Measurements from ENCODE around the gene KIF20A. TPM values are rescaled to one million over a fixed set of nuclear protein-coding genes. Genes with fewer than 3 reads are reported as not detected.

Gene KIF20A
- total RNA-seq, 4 donors from 2014 or later: 0.50 to 1.1 TPM; not detected in 2

GRCh38 chr5:138163721-138164120 is 15.2 kb upstream of the KIF20A start:
- Histone ChIP-seq H3K36me3 (peaks cover 99 to 100% (median 100%) of the 10 kb centered on the region in 4 donors), H3K9me3 (no peaks in the 10 kb centered on the region), H3K4me1 (no peaks in the 10 kb centered on the region), H3K27me3 (no peaks in the 10 kb centered on the region), H3K4me3 (no peak overlapping the region), H3K27ac (replicated peaks in 1 of 4) (no peak overlapping the region)
- no peak for TF ChIP-seq POLR2AphosphoS5 (IDR thresholded peaks at IDR 0.05)
- no peak for TF ChIP-seq POLR2A (IDR thresholded peaks at IDR 0.05; ENCODE audit: low read depth)
- no peak for TF ChIP-seq EP300 (IDR thresholded peaks at IDR 0.05)
- no peak for TF ChIP-seq CTCF (IDR thresholded peaks at IDR 0.05)
- intact Hi-C loops (cut with DNase I): no loop called here
- no peak for DNase-seq (ENCODE audit: extremely low spot score)

- intact Hi-C loops (cut with DNase I): no loop called here
- WGBS: 100% methylated on average over 5 of the region's 5 CpGs
- TF ChIP-seq POLR2AphosphoS5 (IDR thresholded peaks at IDR 0.05) (no peak), POLR2A (IDR thresholded peaks at IDR 0.05; ENCODE audit: low read depth) (no peak), EP300 (IDR thresholded peaks at IDR 0.05) (no peak), CTCF (IDR thresholded peaks at IDR 0.05) (no peak)
- peaks cover 0 to 5% (median 2%) of the 10 kb centered on the region in 4 donors for H3K4me1 ChIP-seq
- no peaks in the 10 kb centered on the region for H3K9me3 ChIP-seq
- no peak for DNase-seq (ENCODE audit: extremely low spot score)
- H3K27me3 ChIP-seq: no peaks in the 10 kb centered on the region
- peaks cover 99 to 100% (median 99%) of the 10 kb centered on the region in 4 donors for H3K36me3 ChIP-seq
- H3K27ac ChIP-seq (replicated peaks in 1 of 4): no peak overlapping the region
- no peak overlapping the region for H3K4me3 ChIP-seq
Observed at GRCh38 chr5:138169124-138169523, 9.8 kb upstream of the KIF20A start.

- DNase-seq (ENCODE audit: extremely low spot score): no peak
- peaks cover 0 to 7% (median 2%) of the 10 kb centered on the region in 4 donors for H3K4me1 ChIP-seq
- no peaks in the 10 kb centered on the region for H3K9me3 ChIP-seq
- no peak overlapping the region for H3K27ac ChIP-seq (replicated peaks in 1 of 4)
- intact Hi-C loops (cut with DNase I): no loop called here
- no peak overlapping the region for H3K4me3 ChIP-seq
- H3K27me3 ChIP-seq: no peaks in the 10 kb centered on the region
- TF ChIP-seq EP300 (IDR thresholded peaks at IDR 0.05) (no peak), POLR2A (IDR thresholded peaks at IDR 0.05; ENCODE audit: low read depth) (no peak), POLR2AphosphoS5 (IDR thresholded peaks at IDR 0.05) (no peak), CTCF (IDR thresholded peaks at IDR 0.05) (no peak)
- H3K36me3 ChIP-seq: peaks cover 89 to 100% (median 98%) of the 10 kb centered on the region in 4 donors
Observed at GRCh38 chr5:138170299-138170698, 8.6 kb upstream of the KIF20A start.

- H3K9me3 ChIP-seq: no peaks in the 10 kb centered on the region
- H3K4me3 ChIP-seq: peak overlapping the region; percentile 72 to 88 (median 86)
- peaks cover 19 to 42% (median 29%) of the 10 kb centered on the region in 4 donors for H3K4me1 ChIP-seq
- DNase-seq (ENCODE audit: extremely low spot score): no peak
- intact Hi-C loops (cut with DNase I): no loop called here
- no peaks in the 10 kb centered on the region for H3K27me3 ChIP-seq
- TF ChIP-seq EP300 (IDR thresholded peaks at IDR 0.05) (no peak), POLR2A (IDR thresholded peaks at IDR 0.05; ENCODE audit: low read depth) (no peak), CTCF (IDR thresholded peaks at IDR 0.05) (no peak), POLR2AphosphoS5 (IDR thresholded peaks at IDR 0.05) (no peak)
- under 1% methylated on average over 16 of the region's 16 CpGs for WGBS
- H3K36me3 ChIP-seq: peaks cover 13 to 47% (median 39%) of the 10 kb centered on the region in 4 donors
- peak overlapping the region; percentile 86 to 91 (median 89) for H3K27ac ChIP-seq (replicated peaks in 1 of 4)
Observed at GRCh38 chr5:138177941-138178515, 884 bp upstream of the KIF20A start.
